ENCODE measurements around the gene FUT3.
"Not testable (repeated sequence)": the region's sequence is repeated elsewhere in the genome, so short reads cannot be mapped to it uniquely, and the experiment has no call there.

- not testable (repeated sequence) for TF ChIP-seq NRF1 (IDR thresholded peaks at IDR 0.05; ENCODE audit: low read depth, low read length); MAX (IDR thresholded peaks at IDR 0.05); CTCF (IDR thresholded peaks at IDR 0.05; ENCODE audit: control extremely low read depth in 1 of 3, insufficient read depth in 1 of 3, low read depth in 1 of 3, low read length in 3 of 3); SP4 (IDR thresholded peaks at IDR 0.05; ENCODE audit: low read length); EZH2 (IDR thresholded peaks at IDR 0.05; ENCODE audit: low read depth, low read length, severe bottlenecking); ASH2L (IDR thresholded peaks at IDR 0.05; ENCODE audit: low read length); GTF2F1 (IDR thresholded peaks at IDR 0.05; ENCODE audit: borderline replicate concordance, low read depth, low read length); RFX5 (IDR thresholded peaks at IDR 0.05; ENCODE audit: borderline replicate concordance, low read depth, low read length)
These were observed 3.4 kb downstream of the FUT3 start for GRCh38 chr19:5847846-5848245.

Data from H1 (cell line).